ENCODE measurements around the gene ZNF441. TPM values are rescaled to one million over a fixed set of nuclear protein-coding genes. Genes with fewer than 3 reads are reported as not detected.

Gene ZNF441
- total and polyA plus RNA-seq, 2 of the 13 experiments (the other 11 are each of a cell fraction or from before 2014, with no cell fraction given): 2.8 to 10.0 TPM

DNA sequence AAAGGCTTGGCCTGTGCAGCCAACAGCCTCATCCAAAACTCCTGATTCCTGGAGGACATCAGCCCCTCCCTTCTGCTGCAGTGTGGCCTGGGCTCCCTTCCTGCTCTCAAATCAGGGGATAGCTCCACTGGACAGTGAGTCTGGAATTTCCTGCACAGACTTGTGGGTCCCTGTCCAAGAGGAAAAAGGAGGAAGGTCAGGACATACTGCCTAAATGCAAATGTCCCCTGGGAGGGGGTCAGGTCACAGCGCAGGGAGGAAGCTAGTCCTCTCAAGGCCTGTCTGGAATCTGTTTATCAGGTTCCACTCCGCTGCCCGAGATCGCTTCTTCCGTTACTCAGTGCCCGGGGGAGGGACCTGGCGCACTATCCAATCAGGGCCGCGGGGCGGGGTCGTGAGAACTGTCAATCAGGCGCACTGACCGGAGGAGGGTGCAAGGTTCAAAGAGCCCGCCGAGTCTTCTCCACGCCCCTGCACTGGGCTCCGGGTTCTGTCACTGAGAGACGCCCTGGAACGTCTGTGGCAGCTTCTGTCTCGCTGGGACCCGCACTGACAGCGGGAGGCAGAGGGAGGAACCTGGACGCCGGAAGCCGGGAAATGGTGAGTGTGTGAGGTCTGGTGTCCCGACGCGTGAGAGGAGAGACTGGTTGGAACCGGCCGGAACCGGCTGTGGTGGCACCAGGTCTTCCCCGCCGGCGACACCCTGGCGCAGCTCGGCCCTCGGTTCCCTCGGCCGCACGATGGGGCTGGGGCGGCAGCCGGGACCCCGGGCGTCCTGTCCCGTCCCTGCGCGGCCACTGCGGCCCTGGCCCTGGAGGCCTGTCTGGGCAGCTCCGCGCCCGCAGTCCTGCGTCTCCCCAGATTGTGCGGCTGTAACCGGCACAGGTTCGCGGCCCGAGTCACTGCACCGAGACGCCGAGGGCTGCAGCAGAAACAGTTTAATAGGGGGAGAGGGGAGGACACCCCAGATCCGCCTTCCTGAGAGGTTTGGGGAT is at the start of gene ZNF441 (continued):
- TF ChIP-seq KDM4B (CRISPR knock-in tag; IDR thresholded peaks at IDR 0.05) (no peak), ZNF18 (CRISPR knock-in tag; IDR thresholded peaks at IDR 0.05; ENCODE audit: insufficient replicate concordance) (peak; percentile 81), ERF (CRISPR knock-in tag; IDR thresholded peaks at IDR 0.05) (0 out of 2 replicates have a peak, but pooled peaks have one; percentile 52), TEAD3 (CRISPR knock-in tag; optimal IDR thresholded peaks at IDR 0.05; ENCODE audit: borderline replicate concordance) (peak; percentile 70)
- TF ChIP-seq, protein P1, sequence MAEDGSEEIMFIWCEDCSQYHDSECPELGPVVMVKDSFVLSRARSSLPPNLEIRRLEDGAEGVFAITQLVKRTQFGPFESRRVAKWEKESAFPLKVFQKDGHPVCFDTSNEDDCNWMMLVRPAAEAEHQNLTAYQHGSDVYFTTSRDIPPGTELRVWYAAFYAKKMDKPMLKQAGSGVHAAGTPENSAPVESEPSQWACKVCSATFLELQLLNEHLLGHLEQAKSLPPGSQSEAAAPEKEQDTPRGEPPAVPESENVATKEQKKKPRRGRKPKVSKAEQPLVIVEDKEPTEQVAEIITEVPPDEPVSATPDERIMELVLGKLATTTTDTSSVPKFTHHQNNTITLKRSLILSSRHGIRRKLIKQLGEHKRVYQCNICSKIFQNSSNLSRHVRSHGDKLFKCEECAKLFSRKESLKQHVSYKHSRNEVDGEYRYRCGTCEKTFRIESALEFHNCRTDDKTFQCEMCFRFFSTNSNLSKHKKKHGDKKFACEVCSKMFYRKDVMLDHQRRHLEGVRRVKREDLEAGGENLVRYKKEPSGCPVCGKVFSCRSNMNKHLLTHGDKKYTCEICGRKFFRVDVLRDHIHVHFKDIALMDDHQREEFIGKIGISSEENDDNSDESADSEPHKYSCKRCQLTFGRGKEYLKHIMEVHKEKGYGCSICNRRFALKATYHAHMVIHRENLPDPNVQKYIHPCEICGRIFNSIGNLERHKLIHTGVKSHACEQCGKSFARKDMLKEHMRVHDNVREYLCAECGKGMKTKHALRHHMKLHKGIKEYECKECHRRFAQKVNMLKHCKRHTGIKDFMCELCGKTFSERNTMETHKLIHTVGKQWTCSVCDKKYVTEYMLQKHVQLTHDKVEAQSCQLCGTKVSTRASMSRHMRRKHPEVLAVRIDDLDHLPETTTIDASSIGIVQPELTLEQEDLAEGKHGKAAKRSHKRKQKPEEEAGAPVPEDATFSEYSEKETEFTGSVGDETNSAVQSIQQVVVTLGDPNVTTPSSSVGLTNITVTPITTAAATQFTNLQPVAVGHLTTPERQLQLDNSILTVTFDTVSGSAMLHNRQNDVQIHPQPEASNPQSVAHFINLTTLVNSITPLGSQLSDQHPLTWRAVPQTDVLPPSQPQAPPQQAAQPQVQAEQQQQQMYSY (CRISPR knock-in tag; IDR thresholded peaks at IDR 0.05): no peak
- TF ChIP-seq, protein P2, sequence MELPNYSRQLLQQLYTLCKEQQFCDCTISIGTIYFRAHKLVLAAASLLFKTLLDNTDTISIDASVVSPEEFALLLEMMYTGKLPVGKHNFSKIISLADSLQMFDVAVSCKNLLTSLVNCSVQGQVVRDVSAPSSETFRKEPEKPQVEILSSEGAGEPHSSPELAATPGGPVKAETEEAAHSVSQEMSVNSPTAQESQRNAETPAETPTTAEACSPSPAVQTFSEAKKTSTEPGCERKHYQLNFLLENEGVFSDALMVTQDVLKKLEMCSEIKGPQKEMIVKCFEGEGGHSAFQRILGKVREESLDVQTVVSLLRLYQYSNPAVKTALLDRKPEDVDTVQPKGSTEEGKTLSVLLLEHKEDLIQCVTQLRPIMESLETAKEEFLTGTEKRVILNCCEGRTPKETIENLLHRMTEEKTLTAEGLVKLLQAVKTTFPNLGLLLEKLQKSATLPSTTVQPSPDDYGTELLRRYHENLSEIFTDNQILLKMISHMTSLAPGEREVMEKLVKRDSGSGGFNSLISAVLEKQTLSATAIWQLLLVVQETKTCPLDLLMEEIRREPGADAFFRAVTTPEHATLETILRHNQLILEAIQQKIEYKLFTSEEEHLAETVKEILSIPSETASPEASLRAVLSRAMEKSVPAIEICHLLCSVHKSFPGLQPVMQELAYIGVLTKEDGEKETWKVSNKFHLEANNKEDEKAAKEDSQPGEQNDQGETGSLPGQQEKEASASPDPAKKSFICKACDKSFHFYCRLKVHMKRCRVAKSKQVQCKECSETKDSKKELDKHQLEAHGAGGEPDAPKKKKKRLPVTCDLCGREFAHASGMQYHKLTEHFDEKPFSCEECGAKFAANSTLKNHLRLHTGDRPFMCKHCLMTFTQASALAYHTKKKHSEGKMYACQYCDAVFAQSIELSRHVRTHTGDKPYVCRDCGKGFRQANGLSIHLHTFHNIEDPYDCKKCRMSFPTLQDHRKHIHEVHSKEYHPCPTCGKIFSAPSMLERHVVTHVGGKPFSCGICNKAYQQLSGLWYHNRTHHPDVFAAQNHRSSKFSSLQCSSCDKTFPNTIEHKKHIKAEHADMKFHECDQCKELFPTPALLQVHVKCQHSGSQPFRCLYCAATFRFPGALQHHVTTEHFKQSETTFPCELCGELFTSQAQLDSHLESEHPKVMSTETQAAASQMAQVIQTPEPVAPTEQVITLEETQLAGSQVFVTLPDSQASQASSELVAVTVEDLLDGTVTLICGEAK (IDR thresholded peaks at IDR 0.05): no peak
- TF ChIP-seq, protein P2 (CRISPR knock-in tag; IDR thresholded peaks at IDR 0.05): peak; percentile 6; the same call in 1 of the 2 replicates
- TF ChIP-seq, protein P3, sequence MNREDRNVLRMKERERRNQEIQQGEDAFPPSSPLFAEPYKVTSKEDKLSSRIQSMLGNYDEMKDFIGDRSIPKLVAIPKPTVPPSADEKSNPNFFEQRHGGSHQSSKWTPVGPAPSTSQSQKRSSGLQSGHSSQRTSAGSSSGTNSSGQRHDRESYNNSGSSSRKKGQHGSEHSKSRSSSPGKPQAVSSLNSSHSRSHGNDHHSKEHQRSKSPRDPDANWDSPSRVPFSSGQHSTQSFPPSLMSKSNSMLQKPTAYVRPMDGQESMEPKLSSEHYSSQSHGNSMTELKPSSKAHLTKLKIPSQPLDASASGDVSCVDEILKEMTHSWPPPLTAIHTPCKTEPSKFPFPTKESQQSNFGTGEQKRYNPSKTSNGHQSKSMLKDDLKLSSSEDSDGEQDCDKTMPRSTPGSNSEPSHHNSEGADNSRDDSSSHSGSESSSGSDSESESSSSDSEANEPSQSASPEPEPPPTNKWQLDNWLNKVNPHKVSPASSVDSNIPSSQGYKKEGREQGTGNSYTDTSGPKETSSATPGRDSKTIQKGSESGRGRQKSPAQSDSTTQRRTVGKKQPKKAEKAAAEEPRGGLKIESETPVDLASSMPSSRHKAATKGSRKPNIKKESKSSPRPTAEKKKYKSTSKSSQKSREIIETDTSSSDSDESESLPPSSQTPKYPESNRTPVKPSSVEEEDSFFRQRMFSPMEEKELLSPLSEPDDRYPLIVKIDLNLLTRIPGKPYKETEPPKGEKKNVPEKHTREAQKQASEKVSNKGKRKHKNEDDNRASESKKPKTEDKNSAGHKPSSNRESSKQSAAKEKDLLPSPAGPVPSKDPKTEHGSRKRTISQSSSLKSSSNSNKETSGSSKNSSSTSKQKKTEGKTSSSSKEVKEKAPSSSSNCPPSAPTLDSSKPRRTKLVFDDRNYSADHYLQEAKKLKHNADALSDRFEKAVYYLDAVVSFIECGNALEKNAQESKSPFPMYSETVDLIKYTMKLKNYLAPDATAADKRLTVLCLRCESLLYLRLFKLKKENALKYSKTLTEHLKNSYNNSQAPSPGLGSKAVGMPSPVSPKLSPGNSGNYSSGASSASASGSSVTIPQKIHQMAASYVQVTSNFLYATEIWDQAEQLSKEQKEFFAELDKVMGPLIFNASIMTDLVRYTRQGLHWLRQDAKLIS (CRISPR knock-in tag; IDR thresholded peaks at IDR 0.05): no peak; the same call in 1 of the 2 replicates

Measured in HepG2 (cell line).